ENCODE results near the gene ZNF774. TPM values are rescaled to one million over a fixed set of nuclear protein-coding genes. Genes with fewer than 3 reads are reported as not detected.

The ZNF774 gene
- total and polyA plus RNA-seq, 2 of the 8 experiments (the other 6 are each of a cell fraction or from before 2014, with no cell fraction given), result 0.82 to 2.6 TPM

DNA sequence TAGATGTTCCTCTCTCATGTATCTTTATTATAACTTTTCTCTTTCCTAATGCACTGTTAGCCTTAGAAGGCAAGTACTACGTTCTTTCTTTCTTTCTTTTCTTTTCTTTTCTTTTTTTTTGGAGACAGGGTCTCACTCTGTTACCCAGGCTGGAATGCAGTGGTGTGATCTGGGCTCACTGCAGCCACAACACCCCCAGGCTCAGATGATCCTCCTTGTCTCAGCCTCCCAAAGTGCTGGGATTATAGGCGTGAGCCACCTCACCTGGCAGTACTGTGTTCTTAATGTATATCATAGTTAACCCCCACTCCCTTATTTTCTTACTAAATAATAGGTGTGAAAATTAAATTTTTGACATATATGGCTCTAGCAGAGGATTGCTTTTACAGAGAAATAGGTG lies 59.1 kb downstream of the ZNF774 start (continued):
- TF ChIP-seq E2F6 (IDR thresholded peaks at IDR 0.05), result no peak
- no peak for TF ChIP-seq JUND (IDR thresholded peaks at IDR 0.05; ENCODE audit: low read length)
- no peak for TF ChIP-seq YY1 (IDR thresholded peaks at IDR 0.05; ENCODE audit: low read depth, low read length)
- no peak for TF ChIP-seq KDM4A (IDR thresholded peaks at IDR 0.05; ENCODE audit: low read depth, low read length, severe bottlenecking)
- TF ChIP-seq, protein P1, sequence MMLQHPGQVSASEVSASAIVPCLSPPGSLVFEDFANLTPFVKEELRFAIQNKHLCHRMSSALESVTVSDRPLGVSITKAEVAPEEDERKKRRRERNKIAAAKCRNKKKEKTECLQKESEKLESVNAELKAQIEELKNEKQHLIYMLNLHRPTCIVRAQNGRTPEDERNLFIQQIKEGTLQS (IDR thresholded peaks at IDR 0.05; ENCODE audit: insufficient read depth, low read depth, low read length), result no peak
- TF ChIP-seq TAF1 (IDR thresholded peaks at IDR 0.05; ENCODE audit: low read depth, low read length), result no peak
- TF ChIP-seq CHD1 (IDR thresholded peaks at IDR 0.05; ENCODE audit: low read depth, low read length), result no peak
- TF ChIP-seq KDM5A (IDR thresholded peaks at IDR 0.05; ENCODE audit: low read length), result no peak

Small RNA genes lying within 50 kb of the gene (small RNA-seq; reads per million reads assigned to genes)
- not detected for gene NDUFA3P4 (ENCODE audit: insufficient read depth)

Other genes with a start within 250 kb of the ZNF774 start
- gene IDH2, start 249.8 kb upstream of the ZNF774 start, total RNA-seq (2021; fragmentation: NEBNext Ultra II Directional; extraction: Animal tissue kit (Norgen Biotek cat#: 25700)), result 64.2 and 64.6 TPM in 2 replicates
- 79.7 and 84.6 TPM in 2 replicates for gene IDH2, start 249.8 kb upstream of the ZNF774 start, polyA plus RNA-seq (2011; rRNA removed)
- gene SEMA4B, start 151.0 kb upstream of the ZNF774 start, total RNA-seq (2021; fragmentation: NEBNext Ultra II Directional; extraction: Animal tissue kit (Norgen Biotek cat#: 25700)), result 42.7 and 43.6 TPM in 2 replicates
- gene SEMA4B, start 151.0 kb upstream of the ZNF774 start, polyA plus RNA-seq (2011; rRNA removed), result 43.0 and 62.4 TPM in 2 replicates
- 26.0 and 29.1 TPM in 2 replicates for gene CIB1, start 118.3 kb upstream of the ZNF774 start, total RNA-seq (2021; fragmentation: NEBNext Ultra II Directional; extraction: Animal tissue kit (Norgen Biotek cat#: 25700))
- gene CIB1, start 118.3 kb upstream of the ZNF774 start, polyA plus RNA-seq (2011; rRNA removed), result 50.4 and 63.5 TPM in 2 replicates
- 3.7 and 5.6 TPM in 2 replicates for gene GDPGP1, start 118.1 kb upstream of the ZNF774 start, total RNA-seq (2021; fragmentation: NEBNext Ultra II Directional; extraction: Animal tissue kit (Norgen Biotek cat#: 25700))
- 1.8 and 3.0 TPM in 2 replicates for gene GDPGP1, start 118.1 kb upstream of the ZNF774 start, polyA plus RNA-seq (2011; rRNA removed)
- 0.19 TPM in 1 of 2 replicates, not detected in the other for gene TTLL13, start 102.7 kb upstream of the ZNF774 start, total RNA-seq (2021; fragmentation: NEBNext Ultra II Directional; extraction: Animal tissue kit (Norgen Biotek cat#: 25700))
- 0.03 and 0.05 TPM in 2 replicates for gene TTLL13, start 102.7 kb upstream of the ZNF774 start, polyA plus RNA-seq (2011; rRNA removed)
- gene NGRN, start 86.6 kb upstream of the ZNF774 start, total RNA-seq (2021; fragmentation: NEBNext Ultra II Directional; extraction: Animal tissue kit (Norgen Biotek cat#: 25700)), result 101 and 102 TPM in 2 replicates
- 59.4 and 60.1 TPM in 2 replicates for gene NGRN, start 86.6 kb upstream of the ZNF774 start, polyA plus RNA-seq (2011; rRNA removed)
- 133 and 138 TPM in 2 replicates for gene IQGAP1, start 36.0 kb downstream of the ZNF774 start, total RNA-seq (2021; fragmentation: NEBNext Ultra II Directional; extraction: Animal tissue kit (Norgen Biotek cat#: 25700))
- 34.8 and 56.0 TPM in 2 replicates for gene IQGAP1, start 36.0 kb downstream of the ZNF774 start, polyA plus RNA-seq (2011; rRNA removed)
- gene CRTC3, start 177.6 kb downstream of the ZNF774 start, total RNA-seq (2021; fragmentation: NEBNext Ultra II Directional; extraction: Animal tissue kit (Norgen Biotek cat#: 25700)), result 5.0 and 5.1 TPM in 2 replicates
- 5.1 and 5.3 TPM in 2 replicates for gene CRTC3, start 177.6 kb downstream of the ZNF774 start, polyA plus RNA-seq (2011; rRNA removed)

Data from H1 (cell line).